OCI-LY7 (cell line): ENCODE measurements around the gene THBS4. TPM values are rescaled to one million over a fixed set of nuclear protein-coding genes. Genes with fewer than 3 reads are reported as not detected.

Experiments
- BruUV-seq: library from RNA; stranded (reverse); fragments of 400-500 nt; replicated peaks from 2 replicates; lab custom pipeline; 2021; lab: Mats Ljungman, UMichigan
- CTCF ChIA-PET: fragments of 300-600 bp; sonication (Branson Sonifier 250); formaldehyde crosslinking; loops from one replicate; lab custom pipeline; 2022; ENCODE audit warnings: antibody characterized with exemption; ENCODE audit not compliant: unreplicated experiment; lab: Charles Lee
- POLR2A ChIA-PET: fragments of 300-600 bp; sonication (Branson Sonifier 250); formaldehyde crosslinking; loops from one replicate; lab custom pipeline; 2022; ENCODE audit warnings: antibody characterized with exemption; lab: Charles Lee
- DNase-seq: peaks from one replicate; pipeline ENCODE4 v3.0.0-alpha.2; 2015; ENCODE audit warnings: low spot score
- H2AFZ ChIP-seq: fragments of 200-600 bp; sonication (generic), shearing (Covaris generic); 2 replicates; pipeline ENCODE4 v1.6.1; 2014; ENCODE audit warnings: mild to moderate bottlenecking, antibody characterized with exemption, low read length, moderate library complexity
- H3K27ac ChIP-seq: fragments of 200-600 bp; sonication (generic); 2 replicates; pipeline ENCODE4 v1.5.1; 2014; ENCODE audit warnings: mixed run types, low read depth, mild to moderate bottlenecking, moderate library complexity, low read length, inconsistent platforms; ENCODE audit not compliant: poor library complexity, severe bottlenecking
- H3K36me3 ChIP-seq: fragments of 200-600 bp; sonication (generic); 2 replicates; pipeline ENCODE4 v1.6.1; 2014; ENCODE audit warnings: mild to moderate bottlenecking, antibody characterized with exemption, low read length, moderate library complexity, mixed read lengths; ENCODE audit not compliant: insufficient read depth
- H3K4me1 ChIP-seq: fragments of 200-600 bp; sonication (generic); 2 replicates; pipeline ENCODE4 v1.5.1; 2014; ENCODE audit warnings: mild to moderate bottlenecking, low read length; ENCODE audit not compliant: insufficient read depth, poor library complexity, severe bottlenecking
- H3K4me2 ChIP-seq: fragments of 200-600 bp; sonication (generic); 2 replicates; pipeline ENCODE4 v1.6.1; 2014; ENCODE audit warnings: mild to moderate bottlenecking, low read length
- H3K4me3 ChIP-seq: fragments of 200-600 bp; sonication (generic); 2 replicates; pipeline ENCODE4 v1.5.1; 2014; ENCODE audit warnings: mild to moderate bottlenecking, low read depth, low read length; ENCODE audit not compliant: poor library complexity, severe bottlenecking
- H3K79me2 ChIP-seq: fragments of 200-600 bp; sonication (generic); 2 replicates; pipeline ENCODE4 v1.6.1; 2016; ENCODE audit warnings: low read depth, mild to moderate bottlenecking, low read length, moderate library complexity, mixed read lengths; ENCODE audit not compliant: insufficient read depth
- H3K9me2 ChIP-seq: fragments of 200-600 bp; sonication (generic); 2 replicates; pipeline ENCODE4 v1.6.1; 2016; ENCODE audit warnings: mild to moderate bottlenecking, low read length, mixed read lengths; ENCODE audit not compliant: insufficient read depth
- H3K9me3 ChIP-seq: fragments of 200-600 bp; sonication (generic); 2 replicates; pipeline ENCODE4 v1.6.1; 2014; ENCODE audit warnings: mild to moderate bottlenecking, mixed run types, low read length, mixed read lengths
- H4K20me1 ChIP-seq: fragments of 200-600 bp; sonication (generic); 2 replicates; pipeline ENCODE4 v1.6.1; 2014; ENCODE audit warnings: mild to moderate bottlenecking, antibody characterized with exemption, low read length, moderate library complexity, mixed read lengths; ENCODE audit not compliant: insufficient read depth
- EZH2phosphoT487 ChIP-seq: fragments of 200-600 bp; sonication (generic); IDR thresholded peaks from 2 replicates; pipeline ENCODE4 v1.6.1; 2018; ENCODE audit warnings: low read depth, borderline replicate concordance, mild to moderate bottlenecking, mixed run types, antibody characterized with exemption, low read length, moderate library complexity, mixed read lengths
- intact Hi-C: fragments of 100-400 bp; cut with micrococcal nuclease; formaldehyde crosslinking; loops from one replicate; pipeline ENCODE4 v1.10.0; 2022; ENCODE audit not compliant: unreplicated experiment
- total RNA-seq, 2 experiments: library from RNA; depleted of rRNA in 1 of 2; stranded (reverse); fragments of >200 nt in 1 of 2; shearing (Covaris generic) in 1 of 2; gene quantifications; 2 replicates each; pipeline ENCODE4 v1.2.3, GENCODE V29; 2014 to 2022
- TF ChIP-seq, protein P1 (sequence below): fragments of 200-600 bp; sonication (generic); conservative IDR thresholded peaks from 2 replicates; pipeline ENCODE4 v1.5.1; 2014; ENCODE audit warnings: mild to moderate bottlenecking, antibody characterized with exemption, low read length, moderate library complexity, mixed read lengths

Gene THBS4
- total RNA-seq, 2 experiments from 2014 or later = 1.8 to 4.2 TPM

DNA sequence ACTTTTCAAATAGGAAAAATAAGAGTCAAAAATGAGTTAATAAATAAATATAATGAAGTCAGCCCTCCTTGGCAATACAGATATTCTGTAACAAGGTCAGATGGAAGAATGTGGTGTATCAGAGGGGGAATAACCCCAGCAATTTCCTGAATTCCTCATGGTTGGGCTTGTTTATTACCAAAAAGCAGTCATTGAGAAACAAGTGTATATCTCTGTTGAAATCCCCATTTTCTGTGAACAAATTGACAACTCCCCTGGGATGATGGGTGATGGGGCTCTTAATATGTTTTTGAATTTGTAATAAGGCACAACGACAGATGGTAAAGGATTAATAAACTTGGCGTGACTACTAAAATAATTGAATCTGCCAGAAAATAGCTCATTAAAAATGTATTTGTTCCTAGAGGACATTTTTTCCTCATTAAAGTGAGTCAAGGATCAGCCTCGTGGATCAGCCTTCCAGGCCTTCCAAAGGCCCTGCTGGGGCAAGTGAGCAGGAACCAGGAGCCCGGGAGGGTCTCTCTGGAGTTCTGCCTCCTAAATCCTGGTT, 34.2 kb downstream of the THBS4 start:
- CTCF ChIA-PET = no interaction called here
- peak overlapping the region; percentile 59 for H3K4me2 ChIP-seq
- POLR2A ChIA-PET = interaction anchor here (0.5 to 0.9 kb wide), 3 partner anchors 32 to 578 kb away, joined by 3 to 6 read pairs (median 3); no protein-coding TSS in a partner anchor
- DNase-seq = no peak
- no peaks in the 10 kb centered on the region for H4K20me1 ChIP-seq
- no peaks in the 10 kb centered on the region for H3K79me2 ChIP-seq
- no peak overlapping the region for H3K4me3 ChIP-seq
- H3K36me3 ChIP-seq = no peaks in the 10 kb centered on the region
- no TSS peak for BruUV-seq
- peak overlapping the region; percentile 54 for H3K27ac ChIP-seq
- peak overlapping the region; percentile 80; the same call in 1 of the 2 replicates for H2AFZ ChIP-seq
- intact Hi-C loops = no loop called here
- H3K4me1 ChIP-seq = peaks cover 22% of the 10 kb centered on the region
- no peaks in the 10 kb centered on the region for H3K9me3 ChIP-seq
- TF ChIP-seq, protein P1, sequence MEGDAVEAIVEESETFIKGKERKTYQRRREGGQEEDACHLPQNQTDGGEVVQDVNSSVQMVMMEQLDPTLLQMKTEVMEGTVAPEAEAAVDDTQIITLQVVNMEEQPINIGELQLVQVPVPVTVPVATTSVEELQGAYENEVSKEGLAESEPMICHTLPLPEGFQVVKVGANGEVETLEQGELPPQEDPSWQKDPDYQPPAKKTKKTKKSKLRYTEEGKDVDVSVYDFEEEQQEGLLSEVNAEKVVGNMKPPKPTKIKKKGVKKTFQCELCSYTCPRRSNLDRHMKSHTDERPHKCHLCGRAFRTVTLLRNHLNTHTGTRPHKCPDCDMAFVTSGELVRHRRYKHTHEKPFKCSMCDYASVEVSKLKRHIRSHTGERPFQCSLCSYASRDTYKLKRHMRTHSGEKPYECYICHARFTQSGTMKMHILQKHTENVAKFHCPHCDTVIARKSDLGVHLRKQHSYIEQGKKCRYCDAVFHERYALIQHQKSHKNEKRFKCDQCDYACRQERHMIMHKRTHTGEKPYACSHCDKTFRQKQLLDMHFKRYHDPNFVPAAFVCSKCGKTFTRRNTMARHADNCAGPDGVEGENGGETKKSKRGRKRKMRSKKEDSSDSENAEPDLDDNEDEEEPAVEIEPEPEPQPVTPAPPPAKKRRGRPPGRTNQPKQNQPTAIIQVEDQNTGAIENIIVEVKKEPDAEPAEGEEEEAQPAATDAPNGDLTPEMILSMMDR = no peak
- no peak for TF ChIP-seq EZH2phosphoT487
- no peaks in the 10 kb centered on the region for H3K9me2 ChIP-seq

GRCh38 chr5:80069918-80070318, 34.8 kb downstream of the THBS4 start:
- H3K9me2 ChIP-seq = no peaks in the 10 kb centered on the region
- peak overlapping the region; percentile 80 for H2AFZ ChIP-seq
- H3K4me3 ChIP-seq = peak overlapping the region; percentile 11
- H3K9me3 ChIP-seq = no peaks in the 10 kb centered on the region
- ChIA-PET POLR2A (interaction anchor here (0.5 to 0.9 kb wide), 4 partner anchors 32 to 579 kb away, joined by 3 to 6 read pairs (median 3); no protein-coding TSS in a partner anchor), CTCF (no interaction called here)
- no TSS peak for BruUV-seq
- peak overlapping the region; percentile 54 for H3K27ac ChIP-seq
- no peaks in the 10 kb centered on the region for H4K20me1 ChIP-seq
- H3K79me2 ChIP-seq = no peaks in the 10 kb centered on the region
- H3K36me3 ChIP-seq = no peaks in the 10 kb centered on the region
- intact Hi-C loops = no loop called here
- TF ChIP-seq EZH2phosphoT487 = no peak
- TF ChIP-seq, protein P1 = no peak
- H3K4me1 ChIP-seq = peaks cover 22% of the 10 kb centered on the region
- peak overlapping the region; percentile 59 for H3K4me2 ChIP-seq
- no peak for DNase-seq
